Activated CD8-positive, alpha-beta memory T cell treated with anti-CD3 and anti-CD28 coated beads for 36 hours (primary cell): Measurements from ENCODE around the gene ABCG1. TPM values are rescaled to one million over a fixed set of nuclear protein-coding genes. Genes with fewer than 3 reads are reported as not detected.

Experiments used
- CTCF ChIA-PET: fragments of 350-600 bp; sonication (Branson Sonifier 250); formaldehyde crosslinking; loops from one replicate; lab custom pipeline; 2021; ENCODE audit warnings: antibody characterized with exemption; lab: Charles Lee
- POLR2A ChIA-PET: fragments of 350-600 bp; sonication (Branson Sonifier 250); formaldehyde crosslinking; loops from one replicate; lab custom pipeline; 2021; ENCODE audit warnings: antibody characterized with exemption; lab: Charles Lee
- total RNA-seq, 2 experiments: library from RNA; stranded (reverse); gene quantifications; one replicate each; pipeline ENCODE4 v1.2.3, GENCODE V29; 2021

ABCG1 gene
- total RNA-seq, 2 experiments from 2014 or later, result 4.4 to 5.4 TPM

DNA sequence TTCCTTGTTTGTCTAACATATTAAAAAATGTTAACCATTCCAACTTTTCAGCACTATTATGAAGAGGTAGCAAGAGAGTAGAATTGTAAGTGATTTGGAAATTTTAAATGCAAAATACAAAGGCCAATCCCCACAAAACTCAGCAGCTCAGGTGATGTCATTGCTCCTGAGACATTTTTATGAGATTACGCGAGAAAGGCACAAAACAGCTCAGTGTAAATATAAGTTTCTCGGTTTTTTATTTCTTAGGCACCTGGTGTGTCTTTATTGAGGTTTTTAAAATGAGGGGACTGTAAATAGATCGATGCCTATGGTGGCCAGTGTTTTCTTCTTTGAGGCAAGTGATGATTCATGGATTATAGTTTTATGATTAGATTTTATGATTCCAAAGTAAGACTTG is 6.1 kb downstream of the ABCG1 start:
- ChIA-PET POLR2A (no interaction called here), CTCF (interaction anchor here (1.7 to 3.9 kb wide), 2 partner anchors 9 to 13 kb away, joined by 6 to 12 read pairs; no protein-coding TSS in a partner anchor)

GRCh38 chr21:42225571-42226155 is 6.7 kb downstream of the ABCG1 start:
- CTCF ChIA-PET, result interaction anchor here (3.9 kb wide), 1 partner anchor 13 kb away, joined by 12 read pairs; no protein-coding TSS in a partner anchor

DNA sequence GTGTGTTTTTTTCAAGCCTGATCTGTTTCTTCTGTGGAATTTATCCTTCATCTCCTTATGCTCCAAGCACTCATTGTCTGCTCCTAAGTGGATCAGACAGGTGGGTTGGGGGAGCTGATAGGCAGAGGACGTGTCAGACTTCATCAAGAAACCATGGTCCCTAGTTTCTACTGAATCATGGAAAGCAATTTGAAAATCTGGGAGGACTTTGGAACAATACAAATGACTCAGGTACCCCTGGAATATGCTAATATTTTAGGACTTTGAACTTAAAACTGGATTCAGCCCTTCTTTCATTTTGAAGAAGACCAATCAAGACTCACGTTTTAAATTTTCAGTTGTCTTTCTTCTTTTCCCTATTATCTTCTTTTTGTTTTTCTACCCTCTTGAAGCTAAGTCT is 7.7 kb downstream of the ABCG1 start:
- ChIA-PET CTCF (interaction anchor here (0.5 to 3.9 kb wide), 3 partner anchors 12 to 333 kb away, joined by 3 to 12 read pairs (median 3); no protein-coding TSS in a partner anchor), POLR2A (no interaction called here)

More at GRCh38 chr21:42225571-42226155, 6.7 kb downstream of the ABCG1 start:
- POLR2A ChIA-PET, result no interaction called here

DNA sequence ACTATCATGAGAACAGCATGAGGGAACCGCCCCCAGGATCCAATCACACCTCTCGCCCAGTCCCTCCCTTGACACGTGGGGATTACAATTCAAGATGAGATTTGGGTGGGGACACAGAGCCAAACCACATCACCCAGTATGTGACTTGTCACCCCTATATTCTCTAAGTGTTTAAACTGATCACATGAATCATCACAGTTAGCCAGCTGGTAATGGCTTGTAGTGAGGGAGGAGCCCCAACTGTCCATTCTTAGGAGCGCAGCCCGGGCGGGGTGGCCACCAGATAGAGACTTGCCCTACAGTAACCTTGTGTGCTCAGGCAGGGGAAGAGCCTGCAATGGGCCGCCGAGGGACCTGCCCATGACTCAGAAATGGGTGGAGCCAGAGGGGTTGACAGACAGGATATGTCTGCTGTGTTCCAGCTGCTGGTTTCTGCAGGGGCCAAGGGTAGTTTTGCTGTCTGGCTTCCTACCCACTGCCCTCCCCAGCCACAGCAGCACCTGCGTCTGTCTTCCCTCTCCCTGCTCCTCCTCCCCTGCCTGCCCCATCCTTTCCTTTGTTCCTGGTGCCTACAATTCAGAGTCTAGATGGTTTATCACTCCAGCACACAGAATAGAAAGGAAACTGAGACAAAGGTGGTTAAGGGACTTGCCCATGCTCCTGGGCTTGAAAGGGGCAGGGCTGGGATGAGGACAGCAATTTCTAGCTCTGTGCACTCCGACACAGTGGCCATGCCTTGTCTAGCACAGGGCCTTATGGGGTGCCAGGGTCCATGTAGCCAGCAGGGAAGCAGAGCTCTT is 9.2 kb downstream of the ABCG1 start:
- POLR2A ChIA-PET, result interaction anchor here (1.3 to 3.1 kb wide), 4 partner anchors 9 to 40 kb away, joined by 3 to 21 read pairs (median 8); partner anchors contain the start of gene ABCG1
- CTCF ChIA-PET, result interaction anchor here (1.2 to 2.2 kb wide), 4 partner anchors 8 to 83 kb away, joined by 3 to 8 read pairs (median 5); partner anchors contain the start of gene ABCG1

- ChIA-PET POLR2A (interaction anchor here (1.3 to 3.1 kb wide), 4 partner anchors 9 to 40 kb away, joined by 3 to 21 read pairs (median 8); partner anchors contain the start of gene ABCG1), CTCF (interaction anchor here (1.2 to 2.2 kb wide), 4 partner anchors 9 to 83 kb away, joined by 3 to 8 read pairs (median 5); partner anchors contain the start of gene ABCG1)
These were observed 9.8 kb downstream of the ABCG1 start for GRCh38 chr21:42228709-42229220.

DNA sequence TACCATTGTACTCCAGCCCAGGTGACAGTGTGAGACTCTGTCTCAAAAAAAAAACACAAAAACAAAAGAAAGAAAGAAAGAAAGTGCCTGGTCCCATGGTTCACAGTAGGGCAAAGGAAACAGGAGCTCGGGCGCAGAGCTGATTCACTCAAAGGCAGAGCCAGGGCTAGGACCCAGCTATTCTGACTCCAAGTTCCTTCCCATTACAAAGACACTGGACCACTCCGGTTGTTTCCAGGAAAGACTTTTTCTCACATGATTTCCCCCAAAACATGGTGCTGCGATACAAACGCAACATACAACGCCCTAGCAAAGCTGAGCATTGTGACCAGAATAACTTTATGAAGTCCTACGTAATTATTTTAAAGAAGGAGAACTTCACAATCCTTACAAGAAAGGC is 10.7 kb downstream of the ABCG1 start:
- ChIA-PET CTCF (interaction anchor here (0.9 to 2.2 kb wide), 3 partner anchors 10 to 84 kb away, joined by 3 to 8 read pairs (median 3); partner anchors contain the start of gene ABCG1), POLR2A (interaction anchor here (0.7 to 3.1 kb wide), 2 partner anchors 8 to 10 kb away, joined by 3 to 21 read pairs; partner anchors contain the start of gene ABCG1)

DNA sequence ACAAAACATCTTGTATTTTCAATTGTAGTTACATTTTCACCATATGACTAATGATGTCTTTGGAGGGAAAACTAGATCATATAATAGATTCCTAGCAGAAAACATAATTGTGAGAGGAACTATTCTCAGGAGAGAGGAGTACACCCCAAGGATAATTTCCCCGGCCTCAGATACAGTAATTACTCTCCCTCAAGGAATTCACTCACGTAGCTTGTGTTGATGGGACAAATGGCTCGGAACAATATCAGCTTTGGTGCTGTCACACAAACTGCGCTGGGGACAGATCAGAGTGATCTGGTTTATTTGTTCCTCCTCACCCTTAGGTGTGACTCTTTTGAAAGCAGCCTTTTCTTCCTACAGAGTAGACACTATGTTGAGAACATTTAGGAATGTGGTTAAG is 11.2 kb downstream of the ABCG1 start:
- ChIA-PET CTCF (interaction anchor here (0.9 to 1.4 kb wide), 2 partner anchors 16 to 85 kb away, joined by 3 read pairs; no protein-coding TSS in a partner anchor), POLR2A (interaction anchor here (0.7 to 3.1 kb wide), 2 partner anchors 8 to 11 kb away, joined by 3 to 21 read pairs; partner anchors contain the start of gene ABCG1)

GRCh38 chr21:42230636-42231035 is 11.7 kb downstream of the ABCG1 start:
- POLR2A ChIA-PET, result interaction anchor here (3.1 kb wide), 1 partner anchor 11 kb away, joined by 21 read pairs; the partner anchor contains the start of gene ABCG1
- CTCF ChIA-PET, result interaction anchor here (0.9 kb wide), 1 partner anchor 16 kb away, joined by 3 read pairs; no protein-coding TSS in a partner anchor

GRCh38 chr21:42231756-42232155 is 12.8 kb downstream of the ABCG1 start:
- CTCF ChIA-PET, result no interaction called here
- POLR2A ChIA-PET, result no interaction called here

DNA sequence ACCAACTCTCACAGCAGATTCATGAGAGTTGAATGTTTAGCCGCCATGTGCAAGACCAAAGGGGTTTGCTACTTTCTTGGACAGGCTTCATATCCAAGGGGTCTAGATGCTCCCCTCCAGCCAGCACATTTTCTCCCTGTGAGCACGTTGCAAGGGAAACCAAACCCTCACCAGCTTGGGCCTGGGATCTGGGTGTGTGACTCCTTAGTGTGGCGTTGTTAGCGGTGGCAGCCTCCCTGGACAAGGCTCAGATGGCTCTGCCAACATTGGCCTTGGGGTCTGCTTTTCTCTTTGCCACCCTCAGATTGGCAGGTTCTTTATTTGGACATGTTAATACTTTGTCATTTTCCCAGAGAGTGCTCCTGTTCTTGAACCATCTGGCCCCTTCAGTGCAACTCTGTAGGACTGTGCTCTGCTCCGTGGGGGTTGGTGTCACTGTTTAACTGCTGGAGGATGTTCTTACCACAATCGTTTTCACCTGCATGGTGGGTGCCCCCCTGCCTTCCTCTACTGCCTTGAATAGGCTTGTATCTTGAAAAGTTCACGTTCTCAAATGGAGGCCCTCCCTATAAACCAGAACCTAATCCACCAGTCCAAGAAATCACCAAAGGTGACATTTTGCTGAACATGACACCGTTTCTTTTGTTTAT is 13.4 kb downstream of the ABCG1 start:
- POLR2A ChIA-PET, result interaction anchor here (2.9 kb wide), 1 partner anchor 12 kb away, joined by 49 read pairs; the partner anchor contains the start of gene ABCG1
- CTCF ChIA-PET, result interaction anchor here (1.1 to 2.9 kb wide), 4 partner anchors 12 to 87 kb away, joined by 3 to 14 read pairs (median 8); no protein-coding TSS in a partner anchor

DNA sequence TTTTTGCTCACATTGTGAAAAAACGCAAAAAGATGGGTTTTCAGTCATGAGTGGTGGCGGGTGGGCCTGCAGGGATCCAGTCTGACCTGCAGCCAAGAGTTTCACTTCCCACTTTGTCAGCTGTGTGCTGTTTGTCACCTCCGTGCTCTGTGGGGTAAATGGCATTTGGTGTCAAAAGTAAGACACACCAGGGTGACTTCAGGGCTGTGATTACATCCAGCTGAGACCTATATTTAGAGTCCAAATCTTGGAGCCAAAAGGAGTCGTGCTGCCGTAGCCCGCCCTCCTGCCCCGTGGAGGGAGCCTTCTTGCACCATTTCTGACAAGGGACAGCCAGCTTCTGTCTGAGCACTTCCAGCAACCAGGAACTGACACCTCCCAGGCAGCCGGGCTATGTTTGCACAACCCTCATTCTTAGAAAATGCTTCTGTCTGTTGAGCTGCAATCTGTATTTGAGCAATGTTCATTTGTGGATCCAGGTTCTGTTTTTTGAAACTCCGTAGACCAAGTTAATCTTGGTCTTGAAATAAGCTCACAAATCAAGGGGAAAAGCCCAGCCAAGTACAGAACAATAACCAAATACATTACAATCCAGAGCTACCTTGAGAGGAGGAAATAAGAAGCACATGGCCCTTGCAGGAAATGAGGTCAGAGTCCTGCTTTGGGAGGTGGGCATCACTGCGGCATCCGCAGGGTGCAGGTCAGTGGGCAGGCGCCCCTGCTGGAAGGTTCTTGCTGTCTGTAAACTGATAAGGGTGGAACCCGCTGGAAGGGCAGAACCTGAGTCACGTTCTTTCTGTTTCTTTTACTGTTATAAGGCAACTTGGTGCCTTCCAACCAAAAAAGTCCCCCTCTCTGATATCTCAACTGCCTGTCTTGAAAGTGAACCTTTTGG is 14.4 kb downstream of the ABCG1 start:
- POLR2A ChIA-PET, result interaction anchor here (0.8 to 2.9 kb wide), 5 partner anchors 10 to 354 kb away, joined by 3 to 49 read pairs (median 3); partner anchors contain the start of genes ABCG1 and PRDM15
- CTCF ChIA-PET, result interaction anchor here (0.8 to 2.9 kb wide), 8 partner anchors 9 to 185 kb away, joined by 3 to 14 read pairs (median 4); no protein-coding TSS in a partner anchor

- POLR2A ChIA-PET, result interaction anchor here (0.7 to 2.9 kb wide), 7 partner anchors 14 to 354 kb away, joined by 3 to 49 read pairs (median 4); partner anchors contain the start of genes ABCG1, PRDM15, UBASH3A and ZBTB21
- CTCF ChIA-PET, result interaction anchor here (0.8 to 2.9 kb wide), 7 partner anchors 10 to 88 kb away, joined by 3 to 14 read pairs (median 6); no protein-coding TSS in a partner anchor
These were observed 15.1 kb downstream of the ABCG1 start for GRCh38 chr21:42234041-42234440.

GRCh38 chr21:42234464-42235241 is 15.7 kb downstream of the ABCG1 start:
- ChIA-PET POLR2A (interaction anchor here (0.7 to 2.9 kb wide), 7 partner anchors 15 to 355 kb away, joined by 3 to 49 read pairs (median 4); partner anchors contain the start of genes ABCG1, PRDM15, UBASH3A and ZBTB21), CTCF (interaction anchor here (0.8 to 2.9 kb wide), 6 partner anchors 10 to 89 kb away, joined by 3 to 14 read pairs (median 6); no protein-coding TSS in a partner anchor)

- ChIA-PET POLR2A (interaction anchor here (1.2 to 1.7 kb wide), 2 partner anchors 42 to 43 kb away, joined by 3 to 6 read pairs; no protein-coding TSS in a partner anchor), CTCF (interaction anchor here (1.9 to 2.3 kb wide), 2 partner anchors 23 to 90 kb away, joined by 6 to 7 read pairs; no protein-coding TSS in a partner anchor)
These were observed 16.7 kb downstream of the ABCG1 start for GRCh38 chr21:42235593-42235992.

DNA sequence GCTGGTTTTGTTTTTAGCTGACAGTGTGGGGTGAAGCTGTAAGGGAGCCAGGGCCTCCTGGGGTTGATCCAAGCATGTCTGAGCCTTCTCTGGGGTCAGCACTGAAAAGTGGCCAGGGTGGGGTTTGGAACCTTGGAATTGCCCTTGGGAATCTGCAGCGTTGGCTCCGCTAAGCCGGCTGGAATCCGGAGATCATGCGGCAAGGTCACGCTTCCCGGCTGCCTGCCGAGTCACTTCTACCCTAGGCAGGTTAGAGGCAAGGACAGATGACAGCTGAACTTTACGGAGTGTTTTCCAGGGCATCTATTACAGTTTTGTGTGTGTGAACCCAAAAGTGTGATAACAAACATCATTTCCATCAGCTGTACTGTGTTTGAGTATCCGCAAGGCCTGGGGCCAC is 17.1 kb downstream of the ABCG1 start:
- ChIA-PET CTCF (interaction anchor here (1.2 to 3.5 kb wide), 3 partner anchors 23 to 47 kb away, joined by 4 to 22 read pairs (median 7); no protein-coding TSS in a partner anchor), POLR2A (interaction anchor here (1.2 kb wide), 1 partner anchor 43 kb away, joined by 3 read pairs; no protein-coding TSS in a partner anchor)
